ENCODE measurements around the gene PIEZO2.

- TF ChIP-seq PATZ1 (CRISPR knock-in tag; IDR thresholded peaks at IDR 0.05; ENCODE audit: borderline replicate concordance) (no peak), RARB (CRISPR knock-in tag; IDR thresholded peaks at IDR 0.05) (no peak), ARNTL (CRISPR knock-in tag; IDR thresholded peaks at IDR 0.05; ENCODE audit: borderline replicate concordance, low read depth) (no peak), SNAI2 (CRISPR knock-in tag; IDR thresholded peaks at IDR 0.05) (no peak)
- TF ChIP-seq, protein P1, sequence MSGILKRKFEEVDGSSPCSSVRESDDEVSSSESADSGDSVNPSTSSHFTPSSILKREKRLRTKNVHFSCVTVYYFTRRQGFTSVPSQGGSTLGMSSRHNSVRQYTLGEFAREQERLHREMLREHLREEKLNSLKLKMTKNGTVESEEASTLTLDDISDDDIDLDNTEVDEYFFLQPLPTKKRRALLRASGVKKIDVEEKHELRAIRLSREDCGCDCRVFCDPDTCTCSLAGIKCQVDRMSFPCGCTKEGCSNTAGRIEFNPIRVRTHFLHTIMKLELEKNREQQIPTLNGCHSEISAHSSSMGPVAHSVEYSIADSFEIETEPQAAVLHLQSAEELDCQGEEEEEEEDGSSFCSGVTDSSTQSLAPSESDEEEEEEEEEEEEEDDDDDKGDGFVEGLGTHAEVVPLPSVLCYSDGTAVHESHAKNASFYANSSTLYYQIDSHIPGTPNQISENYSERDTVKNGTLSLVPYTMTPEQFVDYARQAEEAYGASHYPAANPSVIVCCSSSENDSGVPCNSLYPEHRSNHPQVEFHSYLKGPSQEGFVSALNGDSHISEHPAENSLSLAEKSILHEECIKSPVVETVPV (CRISPR knock-in tag; IDR thresholded peaks at IDR 0.05), result no peak
These were observed 410.2 kb downstream of the PIEZO2 start for GRCh38 chr18:10739152-10739551.

All from SK-N-SH treated with all-trans-retinoic acid at 6 μM for 48 hours (cell line).